ENCODE measurements around the gene ANAPC7. TPM values are rescaled to one million over a fixed set of nuclear protein-coding genes. Genes with fewer than 3 reads are reported as not detected.

ANAPC7 gene
- total and polyA plus RNA-seq, 4 donors, result 27.3 to 49.9 (median 41.9) TPM

GRCh38 chr12:110367181-110367864, 36.2 kb downstream of the ANAPC7 start:
- Histone ChIP-seq H3K4me3 (no peak overlapping the region), H3K4me1 (ENCODE audit: control insufficient read depth in 5 of 5, insufficient read depth in 5 of 5, low read length in 5 of 5) (peaks cover 0 to 24% (median 7%) of the 10 kb centered on the region in 5 donors), H3K9ac (ENCODE audit: insufficient read depth in 1 of 2, low read length in 2 of 2) (peak overlapping the region in 1 of 2 donors; percentile 11), H3K27ac (ENCODE audit: low read depth in 1 of 2, low read length in 1 of 2) (no peak overlapping the region), H3K36me3 (ENCODE audit: control insufficient read depth in 4 of 4, insufficient read depth in 4 of 4, low read length in 4 of 4) (peaks cover 0 to 13% (median 4%) of the 10 kb centered on the region in 4 donors), H3K9me3 (ENCODE audit: control insufficient read depth in 4 of 4, insufficient read depth in 3 of 4, low read length in 3 of 4) (no peaks in the 10 kb centered on the region), H3K27me3 (ENCODE audit: control insufficient read depth in 3 of 3, insufficient read depth in 3 of 3, low read length in 2 of 3) (no peaks in the 10 kb centered on the region)
- ATAC-seq (ENCODE audit: insufficient read depth, low FRiP score) (no peak), DNase-seq (peak; percentile 81 to 90 (median 86))
- TF ChIP-seq CTCF (IDR thresholded peaks at IDR 0.05; ENCODE audit: control extremely low read depth, extremely low read depth), result no peak
- 80 to 85% methylated on average over 15 of the region's 15 CpGs for WGBS, 2 donors

- H3K27ac ChIP-seq (ENCODE audit: low read depth in 1 of 2, low read length in 1 of 2), result no peak overlapping the region
- peaks cover 0 to 7% (median 4%) of the 10 kb centered on the region in 4 donors for H3K36me3 ChIP-seq (ENCODE audit: control insufficient read depth in 4 of 4, insufficient read depth in 4 of 4, low read length in 4 of 4)
- ATAC-seq (ENCODE audit: insufficient read depth, low FRiP score), result no peak
- no peak for TF ChIP-seq CTCF (IDR thresholded peaks at IDR 0.05; ENCODE audit: control extremely low read depth, extremely low read depth)
- H3K4me3 ChIP-seq, result no peak overlapping the region
- 53 to 67% methylated on average over 13 of the region's 13 CpGs for WGBS, 2 donors
- H3K4me1 ChIP-seq (ENCODE audit: control insufficient read depth in 5 of 5, insufficient read depth in 5 of 5, low read length in 5 of 5), result peaks cover 0 to 24% (median 7%) of the 10 kb centered on the region in 5 donors
- no peaks in the 10 kb centered on the region for H3K9me3 ChIP-seq (ENCODE audit: control insufficient read depth in 4 of 4, insufficient read depth in 3 of 4, low read length in 3 of 4)
- H3K9ac ChIP-seq (ENCODE audit: insufficient read depth in 1 of 2, low read length in 2 of 2), result no peak overlapping the region
- H3K27me3 ChIP-seq (ENCODE audit: control insufficient read depth in 3 of 3, insufficient read depth in 3 of 3, low read length in 2 of 3), result no peaks in the 10 kb centered on the region
- peak; percentile 42 to 66 (median 61) for DNase-seq
Observed at GRCh38 chr12:110366321-110367142, 37.0 kb downstream of the ANAPC7 start.

DNA sequence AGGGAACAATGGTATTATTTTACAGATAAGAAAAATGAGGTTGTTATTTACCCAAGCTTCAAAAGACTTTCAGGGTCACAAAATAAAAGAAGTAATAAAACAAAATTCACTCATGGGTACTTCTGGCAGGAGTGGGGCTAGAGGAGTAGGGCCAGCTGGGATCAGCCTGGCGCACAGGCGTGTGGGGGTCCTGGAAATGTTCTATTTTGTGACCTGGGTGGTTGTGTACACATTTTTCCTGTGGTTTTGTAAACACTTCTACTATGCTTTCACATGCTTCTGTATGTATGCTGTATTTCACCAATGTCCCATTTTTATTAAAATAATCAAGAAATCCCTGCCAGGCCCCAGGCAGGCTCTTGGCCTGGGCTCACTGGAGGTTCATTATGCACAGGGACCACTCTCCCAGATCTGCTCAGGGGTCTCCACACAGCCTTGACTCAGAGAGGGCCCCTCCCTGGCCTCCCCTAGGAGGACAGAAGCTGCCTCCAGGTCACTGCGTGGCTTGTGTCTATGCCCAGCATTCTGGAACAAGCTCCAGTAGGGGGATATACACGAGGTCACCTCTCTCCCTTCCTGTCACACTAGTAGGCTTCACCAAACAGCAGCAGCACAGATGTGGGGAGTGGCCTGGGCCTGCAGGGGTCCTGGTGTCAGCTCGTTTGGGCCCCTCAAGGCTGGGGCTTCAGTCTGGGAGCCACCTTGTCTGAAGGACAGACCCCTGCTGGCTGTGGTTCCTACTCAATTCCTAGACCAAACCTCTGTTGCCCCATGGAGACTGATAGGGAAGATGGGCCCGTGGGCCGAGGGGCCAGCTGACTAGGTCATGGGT, 37.8 kb downstream of the ANAPC7 start:
- H3K36me3 ChIP-seq (ENCODE audit: control insufficient read depth in 4 of 4, insufficient read depth in 4 of 4, low read length in 4 of 4), result peaks cover 0 to 5% (median 4%) of the 10 kb centered on the region in 4 donors
- H3K27me3 ChIP-seq (ENCODE audit: control insufficient read depth in 3 of 3, insufficient read depth in 3 of 3, low read length in 2 of 3), result no peaks in the 10 kb centered on the region
- ATAC-seq (ENCODE audit: insufficient read depth, low FRiP score) (no peak), DNase-seq (peak; percentile 45 to 63 (median 59))
- 55 to 73% methylated on average over 7 of the region's 7 CpGs for WGBS, 2 donors
- no peak overlapping the region for H3K9ac ChIP-seq (ENCODE audit: insufficient read depth in 1 of 2, low read length in 2 of 2)
- H3K4me1 ChIP-seq (ENCODE audit: control insufficient read depth in 5 of 5, insufficient read depth in 5 of 5, low read length in 5 of 5), result peaks cover 0 to 24% (median 7%) of the 10 kb centered on the region in 5 donors
- no peaks in the 10 kb centered on the region for H3K9me3 ChIP-seq (ENCODE audit: control insufficient read depth in 4 of 4, insufficient read depth in 3 of 4, low read length in 3 of 4)
- H3K4me3 ChIP-seq, result no peak overlapping the region
- no peak for TF ChIP-seq CTCF (IDR thresholded peaks at IDR 0.05; ENCODE audit: control extremely low read depth, extremely low read depth)
- H3K27ac ChIP-seq (ENCODE audit: low read depth in 1 of 2, low read length in 1 of 2), result no peak overlapping the region

All from lung (tissue), 12 donors.